KMS-11 (cell line): ENCODE results near the gene ATP5F1E.

Source experiments
- H2AFZ ChIP-seq: fragments of 200-600 bp; sonication (generic); 2 replicates; pipeline ENCODE4 v1.6.1; 2016; ENCODE audit warnings: antibody characterized with exemption, mixed run types, low read depth
- H3K27ac ChIP-seq: fragments of 200-600 bp; sonication (generic); 2 replicates; pipeline ENCODE4 v1.6.1; 2016; ENCODE audit warnings: mild to moderate bottlenecking, mixed run types
- H3K27me3 ChIP-seq: fragments of 200-600 bp; sonication (generic); 2 replicates; pipeline ENCODE4 v1.6.1; 2017; ENCODE audit warnings: mild to moderate bottlenecking, low read depth, mixed run types, moderate library complexity; ENCODE audit not compliant: insufficient read depth
- H3K36me3 ChIP-seq: fragments of 200-600 bp; sonication (generic); 2 replicates; pipeline ENCODE4 v1.6.1; 2017; ENCODE audit warnings: mild to moderate bottlenecking, mixed run types; ENCODE audit not compliant: insufficient read depth
- H3K4me1 ChIP-seq: fragments of 200-600 bp; sonication (generic); 2 replicates; pipeline ENCODE4 v1.6.1; 2016; ENCODE audit warnings: mild to moderate bottlenecking, low read depth, mixed run types; ENCODE audit not compliant: poor library complexity, severe bottlenecking
- H3K4me2 ChIP-seq: fragments of 200-600 bp; sonication (generic); 2 replicates; pipeline ENCODE4 v1.7.0; 2016; ENCODE audit warnings: mild to moderate bottlenecking, mixed run types
- H3K4me3 ChIP-seq: fragments of 200-600 bp; sonication (generic); IDR thresholded peaks from 2 replicates; pipeline ENCODE4 v1.6.1; 2017; ENCODE audit warnings: low read depth, low read length, mixed read lengths; ENCODE audit not compliant: insufficient read depth
- H3K79me2 ChIP-seq: fragments of 200-600 bp; sonication (generic); 2 replicates; pipeline ENCODE4 v1.6.1; 2016; ENCODE audit warnings: low read depth, mixed run types; ENCODE audit not compliant: insufficient read depth
- H3K9ac ChIP-seq: fragments of 200-600 bp; sonication (generic); 2 replicates; pipeline ENCODE4 v1.6.1; 2016; ENCODE audit warnings: mild to moderate bottlenecking, mixed run types
- H4K20me1 ChIP-seq: fragments of 200-600 bp; sonication (generic); 2 replicates; pipeline ENCODE4 v1.6.1; 2016; ENCODE audit warnings: mild to moderate bottlenecking, mixed run types; ENCODE audit not compliant: insufficient read depth
- CTCF ChIP-seq: fragments of 200-600 bp; sonication (generic); conservative IDR thresholded peaks from 2 replicates; pipeline ENCODE4 v1.6.1; 2017; ENCODE audit warnings: low read depth, mild to moderate bottlenecking, antibody characterized with exemption, low read length, moderate library complexity, mixed read lengths

Gene ATP5F1E

GRCh38 chr20:58989196-58989595, 42.9 kb downstream of the ATP5F1E start:
- no peak overlapping the region for H3K4me2 ChIP-seq
- no peak for TF ChIP-seq CTCF
- peaks cover 18% of the 10 kb centered on the region for H3K79me2 ChIP-seq
- no peak overlapping the region for H3K27ac ChIP-seq
- H3K36me3 ChIP-seq: peaks cover 33% of the 10 kb centered on the region
- no peak overlapping the region for H2AFZ ChIP-seq
- H3K4me3 ChIP-seq: no peak overlapping the region
- H4K20me1 ChIP-seq: no peaks in the 10 kb centered on the region; the same call in 1 of the 2 replicates
- H3K4me1 ChIP-seq: peaks cover 32% of the 10 kb centered on the region
- H3K9ac ChIP-seq: no peak overlapping the region
- no peaks in the 10 kb centered on the region for H3K27me3 ChIP-seq

- H3K36me3 ChIP-seq: peaks cover 33% of the 10 kb centered on the region
- peaks cover 29% of the 10 kb centered on the region for H3K4me1 ChIP-seq
- H4K20me1 ChIP-seq: no peaks in the 10 kb centered on the region; the same call in 1 of the 2 replicates
- no peak overlapping the region for H3K4me2 ChIP-seq
- no peak for TF ChIP-seq CTCF
- H3K4me3 ChIP-seq: no peak overlapping the region
- no peak overlapping the region for H3K27ac ChIP-seq
- H3K9ac ChIP-seq: no peak overlapping the region
- H2AFZ ChIP-seq: no peak overlapping the region
- H3K79me2 ChIP-seq: peaks cover 25% of the 10 kb centered on the region
- H3K27me3 ChIP-seq: no peaks in the 10 kb centered on the region
Measured at GRCh38 chr20:58988565-58988882, 43.6 kb downstream of the ATP5F1E start.

- Histone ChIP-seq H2AFZ (no peak overlapping the region), H3K4me1 (peaks cover 26% of the 10 kb centered on the region), H3K4me2 (no peak overlapping the region), H3K9ac (no peak overlapping the region), H3K36me3 (peaks cover 33% of the 10 kb centered on the region), H3K4me3 (no peak overlapping the region), H3K79me2 (peaks cover 30% of the 10 kb centered on the region), H4K20me1 (no peaks in the 10 kb centered on the region; the same call in 1 of the 2 replicates), H3K27ac (no peak overlapping the region), H3K27me3 (no peaks in the 10 kb centered on the region)
- no peak for TF ChIP-seq CTCF
Measured at GRCh38 chr20:58987790-58988564, 44.2 kb downstream of the ATP5F1E start.

GRCh38 chr20:58986968-58987517, 45.1 kb downstream of the ATP5F1E start:
- Histone ChIP-seq H2AFZ (no peak overlapping the region), H3K4me2 (no peak overlapping the region), H3K36me3 (peaks cover 26% of the 10 kb centered on the region), H3K9ac (no peak overlapping the region), H4K20me1 (no peaks in the 10 kb centered on the region; the same call in 1 of the 2 replicates), H3K27ac (no peak overlapping the region), H3K4me1 (peaks cover 25% of the 10 kb centered on the region), H3K4me3 (no peak overlapping the region), H3K79me2 (peaks cover 40% of the 10 kb centered on the region), H3K27me3 (no peaks in the 10 kb centered on the region)
- no peak for TF ChIP-seq CTCF
